KMS-11 (cell line): ENCODE data around the gene TRIO.
A peak's percentile ranks its signal among the peaks of the same experiment; 100 is the strongest.
"Not testable (repeated sequence)": the region's sequence is repeated elsewhere in the genome, so short reads cannot be mapped to it uniquely, and the experiment has no call there.

ENCODE experiments used
- H2AFZ ChIP-seq: fragments of 200-600 bp; sonication (generic); 2 replicates; pipeline ENCODE4 v1.6.1; 2016; ENCODE audit warnings: antibody characterized with exemption, mixed run types, low read depth
- H3K27ac ChIP-seq: fragments of 200-600 bp; sonication (generic); 2 replicates; pipeline ENCODE4 v1.6.1; 2016; ENCODE audit warnings: mild to moderate bottlenecking, mixed run types
- H3K27me3 ChIP-seq: fragments of 200-600 bp; sonication (generic); 2 replicates; pipeline ENCODE4 v1.6.1; 2017; ENCODE audit warnings: mild to moderate bottlenecking, low read depth, mixed run types, moderate library complexity; ENCODE audit not compliant: insufficient read depth
- H3K36me3 ChIP-seq: fragments of 200-600 bp; sonication (generic); 2 replicates; pipeline ENCODE4 v1.6.1; 2017; ENCODE audit warnings: mild to moderate bottlenecking, mixed run types; ENCODE audit not compliant: insufficient read depth
- H3K4me1 ChIP-seq: fragments of 200-600 bp; sonication (generic); 2 replicates; pipeline ENCODE4 v1.6.1; 2016; ENCODE audit warnings: mild to moderate bottlenecking, low read depth, mixed run types; ENCODE audit not compliant: poor library complexity, severe bottlenecking
- H3K4me2 ChIP-seq: fragments of 200-600 bp; sonication (generic); 2 replicates; pipeline ENCODE4 v1.7.0; 2016; ENCODE audit warnings: mild to moderate bottlenecking, mixed run types
- H3K4me3 ChIP-seq: fragments of 200-600 bp; sonication (generic); IDR thresholded peaks from 2 replicates; pipeline ENCODE4 v1.6.1; 2017; ENCODE audit warnings: low read depth, low read length, mixed read lengths; ENCODE audit not compliant: insufficient read depth
- H3K79me2 ChIP-seq: fragments of 200-600 bp; sonication (generic); 2 replicates; pipeline ENCODE4 v1.6.1; 2016; ENCODE audit warnings: low read depth, mixed run types; ENCODE audit not compliant: insufficient read depth
- H3K9ac ChIP-seq: fragments of 200-600 bp; sonication (generic); 2 replicates; pipeline ENCODE4 v1.6.1; 2016; ENCODE audit warnings: mild to moderate bottlenecking, mixed run types
- H4K20me1 ChIP-seq: fragments of 200-600 bp; sonication (generic); 2 replicates; pipeline ENCODE4 v1.6.1; 2016; ENCODE audit warnings: mild to moderate bottlenecking, mixed run types; ENCODE audit not compliant: insufficient read depth
- TF ChIP-seq, protein P1 (sequence below): fragments of 200-600 bp; sonication (generic); conservative IDR thresholded peaks from 2 replicates; pipeline ENCODE4 v1.6.1; 2017; ENCODE audit warnings: low read depth, mild to moderate bottlenecking, antibody characterized with exemption, low read length, moderate library complexity, mixed read lengths

Gene TRIO

DNA sequence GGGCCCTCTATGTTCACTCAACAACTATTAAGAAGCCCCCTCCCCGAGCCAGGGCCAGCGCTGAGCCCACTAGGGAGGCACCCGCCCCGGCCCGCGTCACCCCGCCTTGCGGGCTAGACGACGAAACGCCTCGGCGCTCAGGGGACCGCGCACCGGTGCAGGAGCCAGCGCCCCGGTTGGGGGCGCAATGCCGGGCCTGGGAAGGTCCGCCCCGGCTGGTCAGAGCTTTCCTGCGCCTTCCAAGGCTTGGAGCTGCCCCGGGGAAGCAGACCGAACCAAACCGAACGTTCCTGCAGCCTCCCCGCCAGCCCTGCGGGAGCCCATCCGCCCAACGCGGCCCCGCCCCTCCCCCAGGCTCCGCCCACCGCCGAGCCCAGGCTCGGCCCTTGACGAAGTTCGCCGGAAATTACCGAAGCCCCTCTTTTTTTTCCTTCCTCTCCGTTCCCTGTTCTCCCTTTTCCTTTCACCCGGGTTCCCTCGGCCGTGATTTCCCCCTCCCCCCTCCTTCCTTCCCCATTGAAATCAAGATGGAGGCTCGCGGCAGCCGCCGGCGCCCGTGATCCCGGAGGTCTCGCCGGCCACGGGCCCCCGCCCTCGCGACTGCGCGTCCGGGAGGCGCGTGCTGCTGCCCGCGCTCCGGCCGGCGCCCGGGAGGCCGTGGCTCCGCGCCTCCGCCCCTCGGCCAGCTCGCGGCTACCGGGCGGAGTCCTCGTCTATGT is at the start of gene TRIO:
TSS of gene TRIO (plus strand) at position 516 of the 719 bp plus-strand sequence. CDS start 384 bp downstream, outside the sequence.
- H3K27me3 ChIP-seq, result no peaks in the 10 kb centered on the region
- peak within 1 kb of the TSS; percentile 74 for H3K9ac ChIP-seq
- no peaks in the 10 kb centered on the region for H3K36me3 ChIP-seq
- peak within 1 kb of the TSS; percentile 73 for H3K27ac ChIP-seq
- TF ChIP-seq, protein P1, sequence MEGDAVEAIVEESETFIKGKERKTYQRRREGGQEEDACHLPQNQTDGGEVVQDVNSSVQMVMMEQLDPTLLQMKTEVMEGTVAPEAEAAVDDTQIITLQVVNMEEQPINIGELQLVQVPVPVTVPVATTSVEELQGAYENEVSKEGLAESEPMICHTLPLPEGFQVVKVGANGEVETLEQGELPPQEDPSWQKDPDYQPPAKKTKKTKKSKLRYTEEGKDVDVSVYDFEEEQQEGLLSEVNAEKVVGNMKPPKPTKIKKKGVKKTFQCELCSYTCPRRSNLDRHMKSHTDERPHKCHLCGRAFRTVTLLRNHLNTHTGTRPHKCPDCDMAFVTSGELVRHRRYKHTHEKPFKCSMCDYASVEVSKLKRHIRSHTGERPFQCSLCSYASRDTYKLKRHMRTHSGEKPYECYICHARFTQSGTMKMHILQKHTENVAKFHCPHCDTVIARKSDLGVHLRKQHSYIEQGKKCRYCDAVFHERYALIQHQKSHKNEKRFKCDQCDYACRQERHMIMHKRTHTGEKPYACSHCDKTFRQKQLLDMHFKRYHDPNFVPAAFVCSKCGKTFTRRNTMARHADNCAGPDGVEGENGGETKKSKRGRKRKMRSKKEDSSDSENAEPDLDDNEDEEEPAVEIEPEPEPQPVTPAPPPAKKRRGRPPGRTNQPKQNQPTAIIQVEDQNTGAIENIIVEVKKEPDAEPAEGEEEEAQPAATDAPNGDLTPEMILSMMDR, result peak; percentile 56; the same call in 1 of the 2 replicates
- peaks cover 39% of the 10 kb centered on the region for H3K79me2 ChIP-seq
- peak within 1 kb of the TSS; percentile 63 for H3K4me3 ChIP-seq
- peaks cover 36% of the 10 kb centered on the region for H3K4me1 ChIP-seq
- peak within 1 kb of the TSS; percentile 69 for H3K4me2 ChIP-seq
- peaks cover 11% of the 10 kb centered on the region for H4K20me1 ChIP-seq
- peak within 1 kb of the TSS; percentile 95 for H2AFZ ChIP-seq

DNA sequence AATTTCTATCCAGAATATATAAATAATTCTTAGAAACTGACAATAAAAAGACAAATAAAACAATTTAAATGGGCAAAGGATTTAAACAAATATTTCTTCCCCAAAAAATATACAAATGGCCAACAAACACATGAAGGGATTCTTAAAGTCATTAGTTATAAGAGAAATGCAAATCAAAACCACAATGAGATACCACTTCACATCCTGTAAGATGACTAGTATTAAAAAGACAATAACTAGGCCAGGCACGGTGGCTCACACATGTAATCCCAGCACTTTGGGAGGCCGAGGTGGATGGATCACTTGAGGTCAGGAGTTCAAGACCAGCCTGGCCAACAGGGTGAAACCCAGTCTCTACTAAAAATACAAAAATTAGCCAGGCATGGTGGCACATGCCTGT is 45.8 kb upstream of the TRIO start:
- H3K4me3 ChIP-seq, H3K27me3 ChIP-seq, H3K4me2 ChIP-seq, H3K79me2 ChIP-seq, H3K36me3 ChIP-seq, H4K20me1 ChIP-seq, H3K4me1 ChIP-seq, H3K27ac ChIP-seq, H3K9ac ChIP-seq, H2AFZ ChIP-seq: not testable (repeated sequence)

DNA sequence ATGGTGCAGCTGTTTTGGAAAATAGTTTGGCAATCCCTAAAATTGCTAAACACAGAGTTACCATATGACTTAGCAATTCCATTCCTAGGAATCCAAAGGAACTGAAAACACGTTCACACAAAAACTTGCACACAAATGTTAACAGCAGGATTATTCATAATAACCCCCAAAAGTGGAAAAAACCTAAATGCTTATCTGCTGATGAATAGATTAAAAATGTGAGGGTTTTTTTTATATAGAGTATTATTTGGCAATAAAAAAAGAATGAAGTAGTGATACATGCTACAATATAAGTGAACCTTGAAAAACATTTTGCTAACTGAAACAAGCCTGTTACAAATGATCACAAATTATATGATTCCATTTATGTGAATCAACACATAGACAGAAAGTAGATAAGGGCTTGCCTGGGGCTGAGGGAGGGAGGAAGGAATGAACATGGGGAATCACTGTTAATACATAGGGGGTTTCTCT is 45.1 kb upstream of the TRIO start:
- no peaks in the 10 kb centered on the region for H3K79me2 ChIP-seq
- no peaks in the 10 kb centered on the region for H3K27me3 ChIP-seq
- H3K4me2 ChIP-seq, result no peak overlapping the region
- H3K27ac ChIP-seq, result no peak overlapping the region
- H4K20me1 ChIP-seq, result no peaks in the 10 kb centered on the region
- no peak overlapping the region for H3K4me3 ChIP-seq
- TF ChIP-seq, protein P1, result no peak
- H2AFZ ChIP-seq, result no peak overlapping the region
- H3K36me3 ChIP-seq, result no peaks in the 10 kb centered on the region
- H3K4me1 ChIP-seq, result no peaks in the 10 kb centered on the region
- no peak overlapping the region for H3K9ac ChIP-seq

DNA sequence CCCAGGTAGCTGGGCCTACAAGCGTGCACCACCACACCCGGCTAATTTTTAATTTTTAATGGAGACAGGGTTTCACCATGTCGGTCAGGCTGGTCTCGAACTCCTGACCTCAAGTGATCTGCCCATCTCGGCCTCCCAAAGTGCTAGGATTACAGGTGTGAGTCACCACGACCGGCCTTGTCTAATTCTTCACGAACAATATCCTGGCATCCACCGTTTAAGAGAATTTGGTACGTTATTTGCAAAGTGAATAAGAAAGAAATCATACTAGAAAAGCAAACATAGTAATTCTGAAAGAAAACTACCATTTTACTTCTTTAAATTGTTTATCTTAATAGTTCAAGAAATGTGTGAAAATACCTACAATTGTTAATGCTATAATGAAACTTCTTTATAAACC is 42.9 kb upstream of the TRIO start:
- H2AFZ ChIP-seq, result no peak overlapping the region
- no peak overlapping the region for H3K4me2 ChIP-seq
- H3K36me3 ChIP-seq, result no peaks in the 10 kb centered on the region
- no peaks in the 10 kb centered on the region for H3K4me1 ChIP-seq
- no peak overlapping the region for H3K27ac ChIP-seq
- H4K20me1 ChIP-seq, result no peaks in the 10 kb centered on the region
- no peak overlapping the region for H3K4me3 ChIP-seq
- no peaks in the 10 kb centered on the region for H3K27me3 ChIP-seq
- TF ChIP-seq, protein P1, result no peak
- no peaks in the 10 kb centered on the region for H3K79me2 ChIP-seq
- H3K9ac ChIP-seq, result no peak overlapping the region

DNA sequence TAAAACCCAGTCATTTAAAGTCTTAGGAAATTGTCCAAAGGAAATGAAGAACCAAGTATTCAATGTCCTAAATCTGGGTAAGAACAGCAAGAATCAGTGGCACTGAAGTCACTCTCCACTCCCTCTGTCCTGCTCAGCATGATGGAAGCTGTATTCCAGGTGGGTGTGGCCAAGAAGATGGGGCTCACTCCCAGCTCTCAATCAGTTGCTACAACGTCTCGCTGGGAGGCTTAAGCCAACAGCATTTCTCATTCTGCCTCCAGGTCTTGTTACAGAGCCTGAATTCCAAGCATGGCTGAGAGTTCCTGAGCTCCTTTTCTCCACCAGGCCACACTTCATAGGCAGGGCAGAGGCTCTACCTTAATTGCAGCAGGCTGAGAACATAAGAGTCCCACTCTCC is 41.2 kb upstream of the TRIO start:
- Histone ChIP-seq H3K4me3 (no peak overlapping the region), H3K4me1 (no peaks in the 10 kb centered on the region), H3K4me2 (no peak overlapping the region), H3K36me3 (no peaks in the 10 kb centered on the region), H4K20me1 (no peaks in the 10 kb centered on the region), H3K27me3 (no peaks in the 10 kb centered on the region), H3K27ac (no peak overlapping the region), H3K9ac (no peak overlapping the region), H3K79me2 (no peaks in the 10 kb centered on the region), H2AFZ (no peak overlapping the region)
- TF ChIP-seq, protein P1, result no peak
